ENCODE data around the gene CORO2A.

Gene CORO2A

DNA sequence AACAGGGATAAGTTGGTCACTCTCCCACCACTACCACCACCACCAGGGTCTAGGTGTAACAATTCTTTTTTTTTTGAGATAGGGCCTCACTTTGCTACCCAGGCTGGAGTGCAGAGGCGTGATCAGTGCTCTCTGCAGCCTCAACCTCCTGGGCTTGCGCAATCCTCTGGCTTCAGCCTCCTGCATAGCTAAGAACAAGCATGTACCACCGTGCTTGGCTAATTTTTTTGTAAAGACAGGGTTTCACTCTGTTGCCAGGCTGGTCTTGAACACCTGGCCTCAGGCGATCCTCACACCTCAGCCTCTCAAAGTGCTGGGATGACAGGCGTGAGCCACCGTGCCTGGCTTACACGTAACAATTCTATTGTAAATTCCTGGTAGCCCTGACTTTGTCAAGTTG, 27.5 kb downstream of the CORO2A start:
- no peak for DNase-seq

- no peak for DNase-seq
Measured at GRCh38 chr9:98162613-98163012, 29.8 kb downstream of the CORO2A start.

DNA sequence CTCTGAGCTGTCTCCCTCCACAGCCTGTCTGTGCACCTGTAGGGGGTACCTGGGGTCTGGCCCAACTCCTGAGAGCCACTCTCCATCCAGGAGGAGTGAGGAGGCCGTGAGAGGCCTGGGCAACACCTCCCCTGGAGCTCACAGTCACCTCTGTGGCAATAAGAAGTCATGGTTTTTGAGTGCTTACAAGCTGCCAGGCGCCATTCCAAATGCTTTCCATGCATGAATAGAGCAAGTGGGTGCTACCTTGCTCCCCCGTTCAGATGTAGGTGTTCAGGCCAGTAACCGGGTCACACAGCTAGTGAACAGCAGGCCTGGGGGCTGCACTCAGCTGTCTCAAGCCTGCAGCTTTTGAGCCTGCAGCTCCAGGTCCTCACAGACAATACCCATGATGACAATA, 30.6 kb downstream of the CORO2A start:
- DNase-seq: no peak

DNA sequence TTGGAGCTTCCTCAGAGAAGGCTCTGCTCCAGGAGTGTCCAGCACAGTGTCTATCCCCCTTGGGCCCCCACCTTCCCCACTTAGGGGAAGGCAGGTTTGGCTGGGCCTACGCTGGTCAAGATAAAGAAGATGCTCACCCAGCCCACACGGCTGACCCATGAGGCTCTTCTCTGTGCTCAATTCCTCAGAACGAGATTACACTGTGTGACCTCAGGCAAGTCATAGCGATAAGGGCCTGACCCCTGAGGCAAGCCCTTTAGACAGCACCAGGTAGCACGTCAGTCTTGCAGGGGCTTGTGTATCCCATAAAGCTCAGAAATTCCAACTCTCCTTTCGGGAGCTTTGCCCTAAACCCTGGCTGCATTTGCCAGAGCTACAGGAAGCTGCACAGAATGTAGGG, 32.6 kb downstream of the CORO2A start:
- DNase-seq: no peak

DNA sequence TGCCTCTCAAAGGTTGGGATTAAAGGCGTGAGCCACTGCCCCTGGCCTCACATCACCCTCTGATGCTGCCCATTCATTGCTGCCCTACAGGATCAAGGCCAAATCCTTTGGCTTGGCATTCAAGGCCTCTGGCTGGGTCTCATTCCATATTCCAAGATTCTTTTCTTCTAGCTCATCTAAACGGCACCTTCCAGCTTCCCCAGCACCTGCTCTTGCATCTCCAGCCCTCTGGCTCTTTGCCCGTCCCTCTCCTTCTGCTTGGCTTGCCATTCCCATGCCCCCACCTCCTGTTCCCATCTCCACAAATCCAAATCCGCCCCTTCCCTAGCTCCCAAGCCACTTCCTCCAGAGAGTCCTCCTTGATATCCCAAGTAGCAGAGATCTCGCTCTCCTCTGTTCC, 33.1 kb downstream of the CORO2A start:
- no peak for DNase-seq

GRCh38 chr9:98158071-98158831, 34.2 kb downstream of the CORO2A start:
- DNase-seq: no peak

DNA sequence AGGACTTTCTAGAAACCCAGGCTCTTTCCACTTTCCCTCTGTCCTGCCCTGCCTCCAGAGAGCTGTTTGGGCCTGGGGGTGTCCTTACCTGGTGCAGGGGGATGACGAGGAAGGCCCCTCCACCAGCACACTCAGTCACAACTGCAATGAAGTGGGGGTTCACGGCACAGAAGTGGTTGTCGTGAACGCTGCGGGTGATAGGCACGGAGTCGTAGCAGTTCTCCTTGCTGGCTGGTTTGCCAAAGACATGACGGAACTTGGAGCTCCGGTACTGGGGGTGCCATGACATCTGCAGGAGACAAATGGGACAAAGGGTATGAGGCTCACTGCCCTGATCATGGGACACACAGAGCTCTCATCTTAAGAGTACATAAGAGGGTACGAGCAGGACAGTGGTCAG, 35.1 kb downstream of the CORO2A start:
- DNase-seq: no peak

DNA sequence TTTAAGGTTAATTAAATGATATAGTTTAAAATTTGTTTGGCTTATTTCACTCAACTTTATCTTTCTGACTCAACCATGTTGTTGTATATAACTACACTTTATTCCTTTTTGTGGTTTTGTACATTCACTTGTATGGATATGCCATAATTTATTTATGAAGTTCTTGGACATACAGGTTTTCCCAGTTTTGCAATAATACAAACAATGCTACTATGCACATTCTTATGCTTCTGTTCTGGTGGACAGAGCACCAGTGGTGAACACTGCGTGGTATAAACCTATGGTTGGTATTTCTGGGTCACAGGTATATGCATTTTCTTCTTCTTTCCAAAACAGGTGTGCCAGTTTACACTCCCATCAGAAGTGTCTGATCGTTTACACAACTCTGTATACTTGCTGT, 37.8 kb downstream of the CORO2A start:
- DNase-seq: no peak

- DNase-seq: no peak
Measured at GRCh38 chr9:98152526-98152925, 39.9 kb downstream of the CORO2A start.

- no peak for DNase-seq
Measured at GRCh38 chr9:98150721-98151120, 41.7 kb downstream of the CORO2A start.

GRCh38 chr9:98150164-98150563, 42.3 kb downstream of the CORO2A start:
- DNase-seq: no peak

- DNase-seq: no peak
Measured at GRCh38 chr9:98149422-98149821, 43.0 kb downstream of the CORO2A start.

- no peak for DNase-seq
Measured at GRCh38 chr9:98148486-98148885, 44.0 kb downstream of the CORO2A start.

- DNase-seq: no peak
Measured at GRCh38 chr9:98147582-98147981, 44.9 kb downstream of the CORO2A start.

- DNase-seq: no peak
Measured at GRCh38 chr9:98146101-98146991, 46.1 kb downstream of the CORO2A start.

DNA sequence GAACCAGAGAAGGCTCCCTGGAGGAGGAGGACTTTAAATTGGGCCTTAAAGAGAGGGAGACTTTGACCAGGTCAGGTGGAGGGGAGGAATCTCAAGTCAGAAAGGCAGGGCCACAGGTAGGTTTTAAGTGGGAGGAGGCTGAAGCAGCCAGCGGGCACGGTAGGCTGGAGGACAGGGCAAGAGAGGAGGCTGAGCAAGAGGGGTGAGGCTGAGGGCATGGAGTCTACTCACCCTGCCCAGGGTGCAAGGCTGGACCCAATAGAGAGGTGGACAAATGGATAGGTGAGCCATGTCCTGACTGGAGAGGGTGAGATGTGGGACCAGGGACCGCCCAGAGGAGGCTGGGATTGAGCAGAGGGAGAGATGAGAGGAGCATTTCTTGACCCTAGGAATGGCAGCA, 47.8 kb downstream of the CORO2A start:
- no peak for DNase-seq

DNA sequence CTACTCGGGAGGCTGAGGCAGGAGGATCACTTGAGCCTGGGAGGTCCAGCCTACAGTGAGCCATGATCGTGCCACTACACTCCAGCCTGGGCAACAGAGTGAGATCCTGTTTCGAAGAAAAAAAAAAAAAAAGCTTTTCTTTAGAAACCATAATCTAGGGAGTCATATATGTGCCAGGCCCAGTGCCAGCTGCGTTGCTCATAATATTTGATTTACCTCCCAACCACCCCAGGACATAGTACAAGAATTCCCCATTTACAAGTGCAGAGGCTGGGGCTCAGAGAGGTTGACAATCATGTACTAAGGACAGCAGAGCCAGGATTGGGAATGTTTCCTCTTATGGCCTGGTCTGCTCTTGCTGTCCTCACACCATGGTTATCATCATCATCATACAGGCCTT, 48.4 kb downstream of the CORO2A start:
- DNase-seq: no peak

DNA sequence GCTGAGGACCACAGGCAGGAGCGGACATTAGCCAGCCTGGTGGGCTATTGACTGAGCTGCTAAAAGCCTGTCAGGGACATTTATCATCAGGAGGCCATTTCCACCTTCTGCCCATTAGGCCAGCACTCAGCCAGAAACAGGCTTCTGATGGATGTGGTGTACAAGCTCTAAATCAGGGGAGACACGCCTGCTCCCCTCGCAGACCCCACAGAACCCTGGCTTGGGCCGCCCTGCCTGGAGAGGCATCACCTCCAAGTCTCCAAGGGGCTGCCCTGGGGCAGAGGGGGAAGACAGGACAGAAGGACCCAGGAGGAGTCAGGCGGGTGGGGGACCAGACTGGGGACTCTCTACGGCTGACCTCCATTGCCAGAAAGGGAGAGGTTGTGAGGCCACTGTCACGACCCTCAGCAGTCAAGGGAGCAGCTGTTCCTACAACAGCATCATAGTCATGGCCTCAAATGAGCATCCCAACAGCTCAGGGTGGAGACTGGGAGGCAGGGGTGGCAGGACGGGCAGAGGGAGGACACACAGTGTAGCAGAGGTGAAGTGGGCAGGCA, 49.4 kb downstream of the CORO2A start:
- no peak for DNase-seq

- no peak for DNase-seq
Measured at GRCh38 chr9:98142182-98142907, 50.1 kb downstream of the CORO2A start.

DNA sequence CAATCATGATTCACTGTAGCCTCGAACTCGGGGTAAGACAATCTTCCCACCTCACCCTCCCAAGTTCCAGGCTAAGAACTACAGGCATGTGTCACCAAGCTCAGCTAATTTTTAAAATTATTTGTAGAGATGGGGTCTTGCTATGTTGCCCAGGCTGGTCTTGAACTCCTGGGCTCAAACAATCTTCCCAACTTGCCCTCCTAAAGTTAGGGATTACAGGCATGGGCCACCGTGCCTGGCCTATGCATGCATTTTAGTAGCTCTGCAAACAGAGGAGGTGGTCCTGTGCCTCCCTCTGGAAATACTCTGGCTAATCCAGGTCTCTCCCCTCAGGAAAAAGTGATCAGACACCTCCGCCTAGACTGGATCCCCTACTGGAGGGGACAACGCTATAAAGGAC, 51.9 kb downstream of the CORO2A start:
- DNase-seq: no peak

GRCh38 chr9:98136489-98136888, 55.9 kb downstream of the CORO2A start:
- DNase-seq: no peak

DNA sequence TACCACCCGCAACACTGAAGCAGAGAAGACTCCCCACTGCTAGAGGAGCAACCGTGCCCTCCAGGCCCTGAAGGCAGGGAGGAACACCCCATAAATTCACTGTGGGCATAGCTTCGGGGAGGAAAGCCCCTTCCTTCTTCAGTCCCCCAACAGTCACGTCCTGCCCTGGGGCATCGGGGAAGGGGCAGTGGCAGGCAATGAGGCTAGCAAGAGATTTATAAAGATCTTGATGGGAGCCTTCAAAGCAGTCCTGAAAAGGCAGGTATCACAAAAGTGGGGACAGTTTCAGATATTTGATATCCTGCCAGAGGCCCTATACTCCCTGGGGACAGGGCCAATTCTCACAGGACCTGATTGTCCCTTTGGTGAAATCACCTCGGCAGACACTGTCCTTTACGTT, 56.5 kb downstream of the CORO2A start:
- DNase-seq: no peak

DNA sequence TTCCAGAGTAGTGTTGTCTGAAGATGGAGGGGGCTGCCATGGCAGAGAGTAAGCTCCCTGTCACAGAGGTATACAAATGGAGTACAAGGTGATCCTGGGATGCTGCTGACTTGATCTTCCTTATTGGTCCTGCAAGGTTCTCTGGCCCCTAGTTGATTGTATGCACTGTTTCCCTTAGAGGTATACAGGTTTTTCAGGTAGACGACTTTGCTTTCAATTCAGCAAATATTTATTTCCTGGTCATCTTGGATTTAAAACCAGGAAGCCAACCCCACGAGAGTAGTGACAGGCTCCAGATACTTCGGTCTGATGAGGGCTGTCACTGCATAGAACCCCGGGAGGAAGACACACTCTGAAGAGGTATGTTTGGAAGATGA, 56.9 kb downstream of the CORO2A start:
- DNase-seq: no peak
